Right lobe of liver (tissue), 4 donors: ENCODE data around the gene PPME1.

Experiments
- POLR2A ChIP-seq: fragments of 450-650 bp; IDR thresholded peaks from one replicate; pipeline ENCODE4 v1.6.1; 2017; ENCODE audit warnings: antibody characterized with exemption, mild to moderate bottlenecking
- TF ChIP-seq, protein P1 (sequence below), 4 donors: fragments of 200-600 bp in 3 of 4; fragments of 450-650 bp in 1 of 4; IDR thresholded peaks; one replicate each; pipeline versions ENCODE4 v1.5.1 to v1.8.0; 2016 to 2022; ENCODE audit warnings: antibody characterized with exemption in 4 of 4, mild to moderate bottlenecking in 2 of 4
- donor health status: DM: no; HTN: no; CAD: no.
- donor health status: DM: no; HTN: no; CAD: no.
- donor health status: DM: no; HTN: yes; CAD: no.

DNA sequence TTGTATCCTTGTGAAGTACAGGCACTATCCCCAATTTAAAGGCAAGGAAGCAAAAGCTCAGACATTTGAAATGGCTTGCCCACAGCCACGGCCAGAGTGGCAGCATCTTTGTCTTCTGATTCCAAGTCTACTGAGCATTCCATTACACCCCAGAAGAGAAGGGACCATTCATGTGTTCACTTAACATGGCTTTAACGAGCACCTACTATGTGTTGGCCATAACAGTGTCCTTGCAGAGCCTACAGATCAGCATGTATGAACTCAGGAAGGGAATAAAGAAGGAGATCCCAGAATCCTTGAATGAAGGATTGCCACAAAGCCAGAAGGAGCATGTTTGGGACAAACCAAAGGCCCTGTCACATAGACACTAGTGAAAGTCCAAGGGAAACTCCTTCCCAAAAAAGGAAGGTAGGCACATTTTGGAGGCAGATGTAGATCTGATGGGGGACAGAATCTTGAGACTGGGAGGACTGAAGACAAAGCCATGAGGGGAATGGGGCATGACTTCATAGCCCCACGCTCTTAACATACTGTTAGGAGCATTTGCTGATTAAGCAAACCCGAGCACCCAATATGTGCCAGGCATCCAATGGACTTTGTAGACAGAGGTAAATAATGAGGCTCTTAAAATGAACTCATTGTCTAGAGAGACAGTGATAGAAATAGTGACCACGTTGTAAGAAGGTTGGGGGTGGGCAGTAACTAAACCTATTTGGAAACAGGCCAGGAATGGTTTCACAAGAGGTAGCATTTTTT, 85.5 kb downstream of the PPME1 start:
- TF ChIP-seq POLR2A: no peak
- TF ChIP-seq, protein P1, sequence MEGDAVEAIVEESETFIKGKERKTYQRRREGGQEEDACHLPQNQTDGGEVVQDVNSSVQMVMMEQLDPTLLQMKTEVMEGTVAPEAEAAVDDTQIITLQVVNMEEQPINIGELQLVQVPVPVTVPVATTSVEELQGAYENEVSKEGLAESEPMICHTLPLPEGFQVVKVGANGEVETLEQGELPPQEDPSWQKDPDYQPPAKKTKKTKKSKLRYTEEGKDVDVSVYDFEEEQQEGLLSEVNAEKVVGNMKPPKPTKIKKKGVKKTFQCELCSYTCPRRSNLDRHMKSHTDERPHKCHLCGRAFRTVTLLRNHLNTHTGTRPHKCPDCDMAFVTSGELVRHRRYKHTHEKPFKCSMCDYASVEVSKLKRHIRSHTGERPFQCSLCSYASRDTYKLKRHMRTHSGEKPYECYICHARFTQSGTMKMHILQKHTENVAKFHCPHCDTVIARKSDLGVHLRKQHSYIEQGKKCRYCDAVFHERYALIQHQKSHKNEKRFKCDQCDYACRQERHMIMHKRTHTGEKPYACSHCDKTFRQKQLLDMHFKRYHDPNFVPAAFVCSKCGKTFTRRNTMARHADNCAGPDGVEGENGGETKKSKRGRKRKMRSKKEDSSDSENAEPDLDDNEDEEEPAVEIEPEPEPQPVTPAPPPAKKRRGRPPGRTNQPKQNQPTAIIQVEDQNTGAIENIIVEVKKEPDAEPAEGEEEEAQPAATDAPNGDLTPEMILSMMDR (IDR thresholded peaks at IDR 0.05): no peak
